NOMO-1 treated with DMSO at 0.1 percent for 48 hours (cell line): ENCODE results near the gene TULP1.
"Not testable (repeated sequence)": the region's sequence is repeated elsewhere in the genome, so short reads cannot be mapped to it uniquely, and the experiment has no call there.

Source experiments
- DNase-seq: peaks from one replicate; lab custom pipeline; 2025; ENCODE audit not compliant: unreplicated experiment; lab: John Stamatoyannopoulos, UW

TULP1 gene

DNA sequence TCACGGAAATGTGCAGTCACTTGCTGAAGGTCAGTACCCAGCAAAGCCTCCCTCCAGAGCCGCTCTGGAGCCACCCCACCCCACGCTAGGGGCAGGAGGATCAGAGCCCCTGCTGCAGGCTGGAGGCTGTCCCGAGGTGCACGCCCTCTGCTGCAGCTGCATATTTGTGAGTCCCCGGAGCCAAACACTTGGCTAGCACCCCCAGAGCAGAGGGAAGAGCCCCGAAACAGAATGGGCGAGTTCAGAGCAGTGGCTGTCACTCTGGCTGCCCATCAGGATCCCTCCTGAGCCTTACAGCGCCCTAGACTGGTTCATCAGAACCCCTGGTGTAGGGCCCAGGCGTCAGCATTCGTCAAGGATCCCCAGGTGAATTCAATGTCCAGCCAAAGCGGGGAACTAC is 9.5 kb upstream of the TULP1 start:
- no peak for DNase-seq

- no peak for DNase-seq
These were observed 8.5 kb upstream of the TULP1 start for GRCh38 chr6:35521235-35521634.

GRCh38 chr6:35519313-35520015 is 6.8 kb upstream of the TULP1 start:
- no peak for DNase-seq

DNA sequence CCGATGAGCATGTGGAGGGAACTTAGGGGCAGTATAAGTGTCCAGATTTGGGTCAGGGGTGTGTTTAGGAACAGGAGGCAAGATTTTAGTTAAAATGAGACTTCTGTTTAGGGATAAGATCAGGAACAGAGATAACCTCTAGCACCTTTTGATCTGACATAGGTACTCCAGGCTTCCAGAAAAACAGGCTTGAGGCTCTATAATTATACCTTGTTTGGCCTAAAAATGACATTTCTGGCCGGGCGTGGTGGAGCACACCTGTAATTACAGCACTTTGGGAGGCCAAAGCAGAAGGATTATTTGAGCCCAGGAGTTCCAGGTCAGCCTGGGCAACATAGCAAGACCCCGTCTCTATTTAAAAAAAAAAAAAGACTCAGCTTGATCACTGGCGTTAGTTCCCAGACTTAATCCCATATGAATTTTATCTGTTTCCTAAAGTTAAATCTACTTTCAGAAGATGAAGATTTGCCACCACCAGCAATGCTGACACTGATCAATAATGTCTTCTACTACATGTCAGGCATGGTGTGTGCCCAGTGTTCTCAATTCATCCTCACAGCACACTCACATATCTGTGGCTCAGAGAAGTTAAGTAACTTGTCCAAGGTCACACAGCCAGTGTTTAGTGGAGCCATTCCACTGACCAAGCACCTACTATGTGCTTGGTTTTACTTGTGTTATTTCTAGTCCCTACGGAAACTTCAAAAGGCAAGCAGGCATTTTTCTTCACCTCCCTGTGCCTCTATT is 6.0 kb upstream of the TULP1 start:
- DNase-seq, result no peak

GRCh38 chr6:35517978-35518377 is 5.3 kb upstream of the TULP1 start:
- not testable (repeated sequence) for DNase-seq

DNA sequence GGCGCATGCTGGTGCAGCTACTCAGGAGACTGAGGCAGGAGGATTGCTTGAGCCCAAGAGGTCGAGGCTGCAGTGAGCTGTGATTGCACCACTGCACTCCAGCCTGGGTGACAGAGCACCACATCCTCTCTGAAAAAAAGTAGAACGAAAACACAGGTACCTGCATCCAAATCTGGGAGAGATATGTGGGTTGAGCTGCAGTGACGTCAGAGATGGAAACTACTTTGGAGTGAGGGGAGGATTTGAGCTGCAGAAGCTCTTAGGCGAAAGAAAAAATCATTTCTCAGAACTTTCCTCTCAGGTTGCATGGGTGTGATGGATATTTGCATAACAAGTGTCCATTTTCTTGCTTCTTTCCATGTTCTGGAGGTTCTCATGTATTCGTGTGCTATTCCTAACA is 4.0 kb upstream of the TULP1 start:
- no peak for DNase-seq

GRCh38 chr6:35515939-35516338 is 3.2 kb upstream of the TULP1 start:
- not testable (repeated sequence) for DNase-seq

DNA sequence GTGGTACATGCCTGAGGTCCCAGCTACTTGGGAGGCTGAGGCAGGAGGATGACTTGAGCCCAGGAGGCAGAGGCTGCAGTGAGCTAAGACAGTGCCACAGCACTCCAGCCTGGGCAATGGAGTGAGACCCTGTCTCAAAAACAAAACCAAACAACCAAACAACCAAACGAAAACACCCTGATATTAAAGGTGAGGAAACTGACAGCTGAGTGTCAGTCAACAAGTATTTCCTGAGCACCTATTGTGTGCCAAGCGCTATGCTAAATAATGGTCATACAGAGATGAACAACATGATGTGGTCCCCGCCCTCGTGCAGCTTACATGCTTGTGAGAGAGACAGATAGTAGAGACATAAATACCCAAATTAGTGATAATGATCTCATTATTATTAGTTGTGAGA is 1.9 kb upstream of the TULP1 start:
- DNase-seq, result no peak

- DNase-seq, result no peak
These were observed 690 bp downstream of the TULP1 start for GRCh38 chr6:35512006-35512405.

DNA sequence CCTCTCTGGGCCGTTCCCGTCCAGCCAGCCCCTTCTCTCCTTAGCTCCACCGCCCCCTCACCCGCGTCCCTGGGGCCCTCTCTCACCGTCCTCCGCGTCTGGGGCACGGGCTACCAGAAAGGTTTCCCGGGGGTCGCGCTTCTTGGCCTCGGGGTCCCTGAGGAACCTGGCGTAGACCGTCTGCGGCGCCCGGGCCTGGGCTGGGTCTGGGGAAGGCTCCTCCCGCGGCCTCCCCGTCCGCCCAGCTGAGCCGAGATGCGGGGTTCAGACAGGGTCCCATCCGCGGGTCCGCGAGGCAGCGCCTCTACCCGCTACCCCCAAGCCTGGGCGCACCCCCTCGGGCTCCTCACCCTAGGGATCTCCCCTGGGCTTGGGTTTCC is 1.1 kb downstream of the TULP1 start:
- DNase-seq, result no peak

GRCh38 chr6:35510916-35511561 is 1.7 kb downstream of the TULP1 start:
- DNase-seq, result no peak

DNA sequence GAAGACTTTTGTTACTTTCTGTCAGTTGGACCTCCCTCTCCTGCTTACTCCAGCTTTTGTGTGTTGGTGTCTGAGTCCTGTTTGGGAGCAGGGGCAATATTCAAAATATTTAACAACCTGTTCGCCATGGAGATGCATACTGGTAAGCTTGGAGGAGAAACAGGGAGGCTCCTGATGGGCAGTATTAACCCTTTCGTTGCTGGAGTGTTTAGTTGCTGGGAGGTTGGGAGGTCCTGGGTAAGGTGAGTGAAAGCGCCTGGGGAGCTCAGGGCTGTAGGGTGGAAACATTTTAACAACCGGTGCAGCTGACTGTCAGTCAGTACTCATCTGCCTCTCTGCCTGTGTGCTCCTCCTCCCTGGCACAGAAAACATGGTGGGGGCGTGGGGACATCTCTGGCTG is 4.2 kb downstream of the TULP1 start:
- DNase-seq, result no peak

DNA sequence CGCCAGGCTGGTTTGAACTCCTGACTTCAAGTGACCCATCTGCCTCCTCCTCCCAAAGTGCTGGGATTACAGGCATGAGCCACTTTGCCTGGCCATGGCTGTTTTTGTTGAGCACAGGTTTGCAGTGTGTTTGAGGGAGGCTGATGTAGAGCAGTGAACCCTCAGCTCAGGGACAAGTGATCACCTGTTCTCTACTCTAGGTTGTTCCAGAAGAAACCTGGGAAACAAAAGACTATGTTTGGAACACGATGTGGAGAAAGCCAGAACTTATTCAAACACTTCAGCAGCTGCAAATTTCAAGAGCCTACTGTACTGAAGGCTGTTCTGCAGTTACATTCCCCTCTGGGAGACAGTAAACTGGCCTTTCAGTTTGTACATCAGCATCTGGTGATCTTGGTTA is 4.7 kb downstream of the TULP1 start:
- DNase-seq, result no peak

DNA sequence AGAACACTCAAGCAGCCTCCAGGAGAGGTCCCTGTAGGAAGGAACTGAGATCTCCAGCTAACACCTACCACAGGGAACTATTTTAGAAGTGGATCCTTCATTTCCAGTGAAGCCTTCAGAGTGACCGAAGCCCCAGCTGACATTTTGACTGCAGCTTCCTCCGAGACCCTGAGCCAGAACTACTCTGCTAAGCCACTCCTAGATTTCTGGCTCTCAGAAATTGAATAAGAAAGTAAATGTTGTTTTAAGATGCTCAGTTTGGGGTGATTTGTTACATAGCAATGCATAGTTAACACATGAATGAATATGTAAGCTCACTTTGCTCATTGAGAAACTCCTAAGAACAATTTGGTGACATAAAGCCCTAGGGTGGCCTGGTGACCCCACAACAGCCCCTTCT is 5.5 kb downstream of the TULP1 start:
- DNase-seq, result no peak

DNA sequence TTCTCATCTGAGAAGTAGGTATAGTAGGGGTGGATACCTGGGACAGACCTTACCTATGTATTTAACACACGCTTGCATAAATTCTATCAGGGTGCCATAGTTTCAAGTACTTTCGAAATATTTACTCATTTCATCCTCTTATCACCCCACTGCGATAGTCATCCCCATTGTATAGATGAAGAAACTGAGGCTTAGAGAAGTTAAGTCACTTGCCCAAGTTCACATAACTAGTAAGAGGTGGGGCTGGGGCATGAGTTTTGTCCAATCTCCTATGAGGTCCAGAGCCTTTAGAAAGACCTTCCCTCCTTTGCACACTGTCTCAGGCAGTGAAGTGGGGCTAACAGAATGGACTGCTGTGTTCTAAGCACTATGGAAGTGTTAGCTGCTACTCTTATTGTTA is 6.2 kb downstream of the TULP1 start:
- DNase-seq, result no peak

- DNase-seq, result no peak
These were observed 6.7 kb downstream of the TULP1 start for GRCh38 chr6:35505999-35506412.

GRCh38 chr6:35503534-35503933 is 9.2 kb downstream of the TULP1 start:
- no peak for DNase-seq

- DNase-seq, result no peak
These were observed 10.9 kb downstream of the TULP1 start for GRCh38 chr6:35501784-35502183.

DNA sequence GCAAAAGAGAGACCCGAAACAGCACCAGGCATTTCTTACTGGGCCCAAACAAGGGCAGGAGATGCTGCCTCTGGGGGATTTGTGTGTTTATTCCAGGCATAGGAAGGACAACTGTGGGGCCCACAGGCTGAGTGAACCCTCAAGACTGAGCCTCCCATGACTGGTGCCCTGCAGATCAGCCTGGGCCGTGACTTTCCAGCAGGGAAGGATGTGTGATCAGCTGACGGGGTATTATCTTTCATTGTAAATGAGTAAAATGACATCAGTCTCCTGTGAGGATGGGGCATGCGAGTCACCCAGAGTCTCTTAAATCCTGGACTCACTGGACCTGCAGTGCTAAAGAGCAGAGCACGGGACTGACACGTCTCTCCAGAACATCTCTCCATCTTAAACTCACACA is 11.9 kb downstream of the TULP1 start:
- DNase-seq, result no peak

GRCh38 chr6:35499372-35499771 is 13.3 kb downstream of the TULP1 start:
- no peak for DNase-seq

DNA sequence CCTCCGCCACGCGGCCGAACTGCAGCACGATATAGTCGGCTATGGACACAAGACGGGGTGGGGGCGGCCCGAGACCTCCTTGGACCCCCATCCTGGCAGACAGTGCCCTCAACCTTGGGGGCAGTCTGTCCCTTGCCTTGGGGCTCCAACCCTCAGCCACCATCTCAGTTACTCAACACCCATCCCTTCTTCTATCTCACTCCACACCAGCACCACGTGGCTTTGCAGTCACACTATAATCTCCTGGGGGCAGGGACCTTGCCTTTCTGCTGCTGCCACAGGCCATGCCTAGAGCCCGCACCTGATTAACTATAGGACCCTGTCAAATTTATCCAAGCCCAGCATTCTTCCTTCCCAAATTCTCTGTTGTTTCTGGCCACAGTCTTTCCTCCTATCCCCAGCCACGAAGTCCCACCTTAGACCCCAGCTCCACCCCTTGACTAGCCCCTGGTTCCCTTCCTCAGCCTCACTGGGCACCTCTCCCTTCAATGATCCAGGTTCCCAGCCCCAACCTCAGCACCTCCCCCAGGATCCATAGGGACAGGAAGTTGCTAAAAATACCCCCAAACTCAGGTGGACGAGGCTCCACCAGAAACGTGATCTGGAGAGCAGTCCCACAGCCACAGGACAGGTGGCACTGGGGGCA is 14.2 kb downstream of the TULP1 start:
- no peak for DNase-seq
